Neural cell (in vitro differentiated cells): Measurements from ENCODE around the gene TMEM61.

Experiments
- EP300 ChIP-seq: fragments of 450-650 bp; conservative IDR thresholded peaks from 2 replicates; pipeline ENCODE4 v1.6.1; 2014; ENCODE audit warnings: antibody characterized with exemption, mild to moderate bottlenecking, moderate library complexity; ENCODE audit not compliant: poor library complexity, severe bottlenecking
- EZH2 ChIP-seq: fragments of 200-600, 300-800 bp; shearing (Covaris generic), sonication (generic); IDR thresholded peaks from 2 replicates; pipeline ENCODE4 v1.6.1; 2014; ENCODE audit warnings: antibody characterized with exemption, low read length, borderline replicate concordance, mild to moderate bottlenecking; ENCODE audit not compliant: insufficient read depth, poor library complexity, severe bottlenecking
- POLR2AphosphoS5 ChIP-seq: IDR thresholded peaks from 2 replicates; pipeline ENCODE4 v1.6.1; 2012
- RAD21 ChIP-seq: fragments of 450-650 bp; conservative IDR thresholded peaks from 2 replicates; pipeline ENCODE4 v1.6.1; 2014; ENCODE audit warnings: antibody characterized with exemption, mild to moderate bottlenecking, moderate library complexity
- TF ChIP-seq, protein P1 (sequence below): fragments of 450-650 bp; IDR thresholded peaks from 2 replicates; pipeline ENCODE4 v1.5.1; 2014; ENCODE audit warnings: antibody characterized with exemption, mild to moderate bottlenecking, moderate library complexity; ENCODE audit not compliant: poor library complexity, severe bottlenecking
- TF ChIP-seq, protein P2 (sequence below): IDR thresholded peaks from 2 replicates; pipeline ENCODE4 v1.6.1; 2012; ENCODE audit warnings: borderline replicate concordance

DNA sequence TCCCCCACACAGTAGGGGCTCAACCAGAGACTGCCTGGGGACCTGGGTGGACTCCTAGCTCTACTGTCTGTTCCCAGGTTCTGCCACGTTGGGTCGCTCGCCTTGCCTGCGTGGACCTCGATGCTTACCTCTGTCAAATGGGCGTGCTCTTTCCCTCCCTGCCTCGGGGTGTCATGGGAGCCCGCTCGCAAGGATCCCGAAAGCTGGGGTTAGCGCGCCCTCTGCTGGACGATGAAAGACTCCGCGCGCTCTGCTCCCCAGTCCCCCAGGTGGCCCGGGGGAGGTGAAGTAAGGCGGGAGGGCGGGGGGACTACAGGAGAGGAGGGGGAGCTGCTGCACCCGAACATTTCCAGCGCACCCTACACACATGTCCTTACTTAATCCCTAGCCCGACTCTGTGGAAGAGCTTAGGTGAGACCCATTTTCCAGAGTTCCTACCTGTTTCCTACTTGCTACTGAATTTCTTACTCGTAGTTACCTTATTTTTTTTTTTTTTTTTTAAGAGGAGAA lies 16.0 kb downstream of the TMEM61 start:
- TF ChIP-seq, protein P1, sequence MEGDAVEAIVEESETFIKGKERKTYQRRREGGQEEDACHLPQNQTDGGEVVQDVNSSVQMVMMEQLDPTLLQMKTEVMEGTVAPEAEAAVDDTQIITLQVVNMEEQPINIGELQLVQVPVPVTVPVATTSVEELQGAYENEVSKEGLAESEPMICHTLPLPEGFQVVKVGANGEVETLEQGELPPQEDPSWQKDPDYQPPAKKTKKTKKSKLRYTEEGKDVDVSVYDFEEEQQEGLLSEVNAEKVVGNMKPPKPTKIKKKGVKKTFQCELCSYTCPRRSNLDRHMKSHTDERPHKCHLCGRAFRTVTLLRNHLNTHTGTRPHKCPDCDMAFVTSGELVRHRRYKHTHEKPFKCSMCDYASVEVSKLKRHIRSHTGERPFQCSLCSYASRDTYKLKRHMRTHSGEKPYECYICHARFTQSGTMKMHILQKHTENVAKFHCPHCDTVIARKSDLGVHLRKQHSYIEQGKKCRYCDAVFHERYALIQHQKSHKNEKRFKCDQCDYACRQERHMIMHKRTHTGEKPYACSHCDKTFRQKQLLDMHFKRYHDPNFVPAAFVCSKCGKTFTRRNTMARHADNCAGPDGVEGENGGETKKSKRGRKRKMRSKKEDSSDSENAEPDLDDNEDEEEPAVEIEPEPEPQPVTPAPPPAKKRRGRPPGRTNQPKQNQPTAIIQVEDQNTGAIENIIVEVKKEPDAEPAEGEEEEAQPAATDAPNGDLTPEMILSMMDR = no peak
- TF ChIP-seq POLR2AphosphoS5 (no peak), RAD21 (no peak), EZH2 (no peak), EP300 (no peak)
- TF ChIP-seq, protein P2, sequence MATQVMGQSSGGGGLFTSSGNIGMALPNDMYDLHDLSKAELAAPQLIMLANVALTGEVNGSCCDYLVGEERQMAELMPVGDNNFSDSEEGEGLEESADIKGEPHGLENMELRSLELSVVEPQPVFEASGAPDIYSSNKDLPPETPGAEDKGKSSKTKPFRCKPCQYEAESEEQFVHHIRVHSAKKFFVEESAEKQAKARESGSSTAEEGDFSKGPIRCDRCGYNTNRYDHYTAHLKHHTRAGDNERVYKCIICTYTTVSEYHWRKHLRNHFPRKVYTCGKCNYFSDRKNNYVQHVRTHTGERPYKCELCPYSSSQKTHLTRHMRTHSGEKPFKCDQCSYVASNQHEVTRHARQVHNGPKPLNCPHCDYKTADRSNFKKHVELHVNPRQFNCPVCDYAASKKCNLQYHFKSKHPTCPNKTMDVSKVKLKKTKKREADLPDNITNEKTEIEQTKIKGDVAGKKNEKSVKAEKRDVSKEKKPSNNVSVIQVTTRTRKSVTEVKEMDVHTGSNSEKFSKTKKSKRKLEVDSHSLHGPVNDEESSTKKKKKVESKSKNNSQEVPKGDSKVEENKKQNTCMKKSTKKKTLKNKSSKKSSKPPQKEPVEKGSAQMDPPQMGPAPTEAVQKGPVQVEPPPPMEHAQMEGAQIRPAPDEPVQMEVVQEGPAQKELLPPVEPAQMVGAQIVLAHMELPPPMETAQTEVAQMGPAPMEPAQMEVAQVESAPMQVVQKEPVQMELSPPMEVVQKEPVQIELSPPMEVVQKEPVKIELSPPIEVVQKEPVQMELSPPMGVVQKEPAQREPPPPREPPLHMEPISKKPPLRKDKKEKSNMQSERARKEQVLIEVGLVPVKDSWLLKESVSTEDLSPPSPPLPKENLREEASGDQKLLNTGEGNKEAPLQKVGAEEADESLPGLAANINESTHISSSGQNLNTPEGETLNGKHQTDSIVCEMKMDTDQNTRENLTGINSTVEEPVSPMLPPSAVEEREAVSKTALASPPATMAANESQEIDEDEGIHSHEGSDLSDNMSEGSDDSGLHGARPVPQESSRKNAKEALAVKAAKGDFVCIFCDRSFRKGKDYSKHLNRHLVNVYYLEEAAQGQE = no peak
